ENCODE results near the gene SFI1. TPM values are rescaled to one million over a fixed set of nuclear protein-coding genes. Genes with fewer than 3 reads are reported as not detected.

SFI1 gene
- total and polyA plus RNA-seq, 3 donors from 2014 or later = 48.8 to 141 (median 129) TPM

GRCh38 chr22:31567702-31568101 is 71.4 kb downstream of the SFI1 start:
- Histone ChIP-seq H3K27me3 (no peaks in the 10 kb centered on the region), H3K36me3 (ENCODE audit: low read depth, missing control alignments) (no peaks in the 10 kb centered on the region), H3K4me3 (no peak overlapping the region), H3K9me3 (no peaks in the 10 kb centered on the region), H3K4me1 (peaks cover 6% of the 10 kb centered on the region), H3K27ac (peak overlapping the region; percentile 76 to 89)
- intact Hi-C loops (cut with DNase I; ENCODE audit: low total_unique reads) = loop anchor here (10.0 kb wide), 1 partner anchor 57 kb away; no protein-coding TSS in a partner anchor
- no peak for DNase-seq
- TF ChIP-seq POLR2A (IDR thresholded peaks at IDR 0.05) = no peak
- no peak for TF ChIP-seq CTCF (IDR thresholded peaks at IDR 0.05)
- 43 to 55% methylated on average over 2 of the region's 2 CpGs for WGBS, 2 donors

DNA sequence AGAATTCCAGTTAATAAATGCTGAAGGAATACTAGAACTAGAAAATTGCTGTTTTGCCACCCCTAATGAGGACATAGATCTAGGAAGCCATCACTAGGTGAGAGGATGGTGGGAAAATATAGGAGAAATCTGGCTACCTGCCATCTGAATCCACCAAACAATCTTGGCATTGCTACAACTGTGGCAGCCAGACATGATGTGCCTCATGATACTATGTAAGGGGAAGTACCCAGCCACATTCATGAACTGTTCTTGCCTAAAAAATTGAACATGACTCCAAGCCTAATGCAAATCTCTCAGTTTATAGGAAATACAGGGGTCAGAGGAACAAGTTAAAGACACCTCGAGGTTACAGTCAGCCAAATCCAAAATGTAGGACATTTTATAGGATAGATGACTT is 72.8 kb downstream of the SFI1 start:
- no peaks in the 10 kb centered on the region for H3K27me3 ChIP-seq
- H3K27ac ChIP-seq = peak overlapping the region; percentile 36 to 72
- no peak for DNase-seq
- no peak overlapping the region for H3K4me3 ChIP-seq
- H3K4me1 ChIP-seq = peaks cover 8% of the 10 kb centered on the region
- intact Hi-C loops (cut with DNase I; ENCODE audit: low total_unique reads) = loop anchor here (10.0 kb wide), 1 partner anchor 56 kb away; no protein-coding TSS in a partner anchor
- 88 to 96% methylated on average over 1 of the region's 1 CpG for WGBS, 2 donors
- TF ChIP-seq CTCF (IDR thresholded peaks at IDR 0.05) = no peak
- TF ChIP-seq POLR2A (IDR thresholded peaks at IDR 0.05) = no peak
- H3K36me3 ChIP-seq (ENCODE audit: low read depth, missing control alignments) = no peaks in the 10 kb centered on the region
- no peaks in the 10 kb centered on the region for H3K9me3 ChIP-seq

GRCh38 chr22:31572939-31573338 is 76.6 kb downstream of the SFI1 start:
- no peak for DNase-seq
- Histone ChIP-seq H3K27ac (peak overlapping the region; percentile 0 to 2), H3K4me3 (no peak overlapping the region), H3K27me3 (no peaks in the 10 kb centered on the region), H3K9me3 (no peaks in the 10 kb centered on the region), H3K4me1 (peaks cover 21% of the 10 kb centered on the region), H3K36me3 (ENCODE audit: low read depth, missing control alignments) (no peaks in the 10 kb centered on the region)
- intact Hi-C loops (cut with DNase I; ENCODE audit: low total_unique reads) = no loop called here
- no peak for TF ChIP-seq POLR2A (IDR thresholded peaks at IDR 0.05)
- no peak for TF ChIP-seq CTCF (IDR thresholded peaks at IDR 0.05)
- 76 to 89% methylated on average over 5 of the region's 5 CpGs for WGBS, 2 donors

DNA sequence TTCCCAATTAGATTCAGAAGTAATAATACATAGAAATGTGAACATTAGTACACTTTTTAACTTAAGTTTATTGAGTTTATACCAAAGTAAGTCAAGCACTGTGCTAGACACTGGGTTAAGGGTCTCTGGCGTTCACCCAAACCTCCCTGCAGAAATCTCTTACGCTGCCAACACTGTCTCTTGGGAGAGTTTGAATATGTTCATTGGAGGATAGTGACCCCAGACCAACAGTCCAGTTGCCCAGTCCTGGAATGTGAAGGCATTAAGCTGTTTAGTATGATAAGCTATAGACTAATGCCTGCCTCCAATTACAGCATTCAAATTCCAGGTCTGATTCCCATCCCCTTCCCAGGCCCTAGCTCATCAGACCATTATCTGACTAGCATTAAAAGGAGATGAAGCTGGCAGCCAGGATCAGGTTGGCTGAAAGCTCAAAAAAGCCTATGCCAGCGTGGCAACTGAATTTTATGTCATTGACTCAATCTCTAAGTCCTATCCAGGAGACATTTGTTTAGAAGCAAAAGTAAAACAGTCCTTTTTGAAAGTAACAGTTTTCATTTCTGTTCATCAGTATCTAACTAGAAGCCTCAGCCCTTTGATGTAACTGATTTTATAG is 77.8 kb downstream of the SFI1 start:
- no peak for TF ChIP-seq POLR2A (IDR thresholded peaks at IDR 0.05)
- no peak for TF ChIP-seq CTCF (IDR thresholded peaks at IDR 0.05)
- intact Hi-C loops (cut with DNase I; ENCODE audit: low total_unique reads) = no loop called here
- WGBS, 2 donors = 51 to 55% methylated on average over 3 of the region's 3 CpGs
- no peak for DNase-seq
- peak overlapping the region; percentile 81 to 82 for H3K27ac ChIP-seq
- no peak overlapping the region for H3K4me3 ChIP-seq
- H3K4me1 ChIP-seq = peaks cover 21% of the 10 kb centered on the region
- no peaks in the 10 kb centered on the region for H3K36me3 ChIP-seq (ENCODE audit: low read depth, missing control alignments)
- H3K9me3 ChIP-seq = no peaks in the 10 kb centered on the region
- no peaks in the 10 kb centered on the region for H3K27me3 ChIP-seq

DNA sequence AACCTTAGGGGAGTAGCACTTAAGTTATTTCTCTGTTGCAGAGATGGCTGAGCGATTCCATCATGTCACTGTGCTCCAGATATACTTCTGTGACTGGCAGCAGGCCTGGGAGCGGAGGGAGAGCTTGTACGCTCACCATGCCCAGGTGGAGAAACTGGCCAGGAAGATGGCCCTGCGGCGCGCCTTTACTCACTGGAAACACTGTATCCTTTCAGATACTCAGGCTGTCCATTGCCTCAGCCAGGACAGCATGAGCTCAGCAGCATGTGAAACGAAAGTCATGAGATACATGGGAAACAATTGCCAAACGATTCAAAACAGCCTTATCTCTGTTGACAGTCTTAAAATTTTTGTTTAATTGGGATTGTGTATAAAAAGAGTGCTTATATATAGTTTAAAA is 78.9 kb downstream of the SFI1 start:
- no peak overlapping the region for H3K4me3 ChIP-seq
- DNase-seq = peak; percentile 94
- H3K4me1 ChIP-seq = peaks cover 21% of the 10 kb centered on the region
- H3K27me3 ChIP-seq = no peaks in the 10 kb centered on the region
- intact Hi-C loops (cut with DNase I; ENCODE audit: low total_unique reads) = no loop called here
- TF ChIP-seq POLR2A (IDR thresholded peaks at IDR 0.05) (no peak), CTCF (IDR thresholded peaks at IDR 0.05) (no peak)
- H3K36me3 ChIP-seq (ENCODE audit: low read depth, missing control alignments) = no peaks in the 10 kb centered on the region
- no peaks in the 10 kb centered on the region for H3K9me3 ChIP-seq
- WGBS, 2 donors = 40 to 48% methylated on average over 8 of the region's 8 CpGs
- H3K27ac ChIP-seq = peak overlapping the region; percentile 81 to 82

Measured in testis (tissue), 3 donors.